LoVo (cell line): Measurements from ENCODE around the gene MRM2.

Experiments
- DNase-seq: peaks from one replicate; pipeline ENCODE4 v3.0.0-alpha.2; 2016; ENCODE audit warnings: low spot score

Gene MRM2

DNA sequence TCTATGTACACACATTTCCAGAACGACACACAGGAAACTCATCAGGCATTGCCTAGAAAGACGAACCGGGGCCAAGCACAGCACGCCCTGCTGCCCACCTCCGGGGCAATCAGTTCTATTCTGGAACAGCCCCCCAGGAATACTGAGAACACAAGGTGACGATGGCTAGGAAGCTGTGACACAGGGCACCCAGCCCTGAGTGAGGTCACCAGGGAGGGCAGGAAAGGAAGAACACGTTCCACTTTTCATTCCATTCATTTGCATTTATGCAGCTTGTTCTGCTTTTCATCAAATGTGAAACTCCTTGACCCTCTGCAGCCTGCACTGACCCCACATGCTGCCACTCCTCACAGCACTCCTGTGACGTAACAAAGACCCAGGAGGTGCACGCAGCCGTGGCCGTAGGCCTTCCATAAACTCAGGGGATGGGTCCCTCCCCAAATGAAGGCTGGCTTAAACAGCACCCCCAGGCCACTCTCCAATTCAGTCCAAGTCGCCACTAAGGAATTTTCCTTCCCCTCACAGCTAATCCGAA, 38.2 kb downstream of the MRM2 start:
- no peak for DNase-seq

DNA sequence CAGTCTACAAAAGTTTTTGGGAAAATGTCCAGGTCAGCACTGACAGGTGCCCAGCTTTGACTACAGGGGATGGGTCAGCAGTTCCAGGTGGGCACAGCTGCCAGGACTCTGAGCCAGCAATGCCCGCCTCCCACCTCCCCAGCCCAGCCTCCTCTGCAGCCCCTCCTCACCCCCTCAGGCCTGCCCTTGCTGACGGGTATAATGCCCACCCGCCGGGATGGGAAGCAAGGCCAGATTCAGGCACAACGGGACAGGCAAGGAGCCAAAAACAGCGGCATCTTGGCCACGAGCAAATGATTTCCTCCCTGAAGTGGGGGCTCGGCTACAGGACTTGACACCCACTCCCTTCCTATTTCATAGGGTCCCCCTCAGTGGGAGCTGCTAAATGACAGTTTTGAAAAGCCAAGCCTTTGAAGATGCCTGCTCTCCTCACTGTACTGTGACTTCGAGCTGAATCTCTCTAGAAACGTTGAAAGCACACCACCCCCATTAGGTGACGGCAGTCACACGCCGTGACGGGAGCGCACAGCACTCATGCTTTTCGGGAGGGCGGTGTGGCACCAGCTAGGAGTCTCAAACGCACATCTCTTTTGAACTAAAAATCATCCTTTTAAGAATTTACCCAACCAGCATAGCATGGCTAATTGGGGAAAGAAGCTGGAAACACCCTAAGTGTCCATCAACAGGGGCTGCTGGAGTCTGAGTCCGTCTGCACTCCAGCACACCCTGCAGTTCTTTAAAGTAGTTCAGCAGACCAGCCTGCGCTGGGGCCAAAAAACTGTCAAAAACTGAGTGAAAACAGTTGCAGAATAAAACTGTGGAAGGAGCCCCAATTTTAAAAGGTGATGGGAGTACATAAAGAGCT, 38.9 kb downstream of the MRM2 start:
- no peak for DNase-seq

DNA sequence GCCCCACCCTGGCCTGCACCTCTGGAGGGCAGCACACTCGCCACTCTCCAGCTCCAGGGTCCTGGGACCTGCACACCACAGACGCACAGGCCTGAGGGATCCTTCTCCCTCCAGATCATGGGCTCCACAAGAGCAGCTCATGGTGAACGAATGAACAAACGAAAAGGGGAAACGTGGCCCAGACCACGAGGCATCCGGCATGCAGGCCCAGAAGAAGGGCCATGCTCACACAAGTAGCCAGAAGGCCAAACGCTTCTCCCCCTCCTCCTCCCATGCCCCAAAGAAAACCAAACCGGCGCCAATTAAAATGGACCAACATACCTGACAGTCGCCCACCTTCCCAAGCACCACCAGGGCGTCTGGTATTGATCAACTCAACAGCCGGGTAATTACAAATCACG, 39.6 kb downstream of the MRM2 start:
- DNase-seq: no peak

DNA sequence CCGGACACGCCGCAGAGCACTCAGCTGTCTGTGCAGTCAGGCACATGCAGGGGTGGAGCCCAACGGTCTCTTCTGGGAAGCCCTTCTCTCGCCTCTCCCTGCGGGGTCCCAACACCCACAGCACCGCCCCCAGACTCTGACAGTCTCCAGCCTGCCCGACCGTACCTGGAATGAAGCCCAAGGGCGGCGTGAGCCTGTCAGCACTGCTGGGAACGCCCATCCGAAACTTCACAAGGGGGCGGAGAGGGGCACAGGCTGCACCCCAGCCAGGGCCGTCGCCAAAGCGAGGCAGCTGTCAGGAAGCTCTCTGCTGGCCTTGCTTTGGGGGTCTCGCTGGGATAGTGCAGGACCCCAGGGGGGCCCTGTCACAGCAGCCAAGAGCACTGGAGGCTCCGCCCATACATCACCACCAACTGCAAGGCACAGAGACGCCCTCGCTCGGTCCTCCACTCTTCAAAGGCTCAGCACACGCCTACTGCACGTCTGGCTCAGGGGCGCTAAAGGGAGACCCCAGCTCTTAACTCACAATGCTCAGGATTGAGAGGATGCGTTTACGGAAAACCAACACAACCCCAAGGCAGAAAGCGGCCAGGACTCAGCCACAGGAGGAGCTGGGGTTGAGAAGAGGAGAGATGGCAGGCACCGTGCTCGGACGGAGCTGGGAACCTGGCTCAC, 40.2 kb downstream of the MRM2 start:
- DNase-seq: no peak

DNA sequence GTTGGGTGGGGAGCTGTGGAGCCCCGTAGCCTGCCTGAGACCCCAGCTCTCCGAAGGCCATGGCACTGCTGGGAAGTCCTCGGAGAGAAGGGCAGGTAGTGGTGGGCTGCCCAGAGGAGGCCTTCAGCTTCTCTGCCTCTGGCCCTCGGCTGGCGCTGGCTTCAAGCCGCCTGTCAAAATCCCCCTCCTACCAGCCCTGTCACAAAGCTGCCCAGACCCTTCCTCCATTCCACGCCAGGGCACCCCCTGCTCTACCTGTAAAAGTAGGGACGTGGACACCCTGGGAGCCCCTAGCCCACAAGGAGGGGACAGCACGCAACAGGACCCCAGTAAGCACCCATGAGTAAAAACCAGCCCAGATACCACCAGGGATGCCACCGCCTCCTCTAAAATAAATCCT, 40.9 kb downstream of the MRM2 start:
- no peak for DNase-seq

DNA sequence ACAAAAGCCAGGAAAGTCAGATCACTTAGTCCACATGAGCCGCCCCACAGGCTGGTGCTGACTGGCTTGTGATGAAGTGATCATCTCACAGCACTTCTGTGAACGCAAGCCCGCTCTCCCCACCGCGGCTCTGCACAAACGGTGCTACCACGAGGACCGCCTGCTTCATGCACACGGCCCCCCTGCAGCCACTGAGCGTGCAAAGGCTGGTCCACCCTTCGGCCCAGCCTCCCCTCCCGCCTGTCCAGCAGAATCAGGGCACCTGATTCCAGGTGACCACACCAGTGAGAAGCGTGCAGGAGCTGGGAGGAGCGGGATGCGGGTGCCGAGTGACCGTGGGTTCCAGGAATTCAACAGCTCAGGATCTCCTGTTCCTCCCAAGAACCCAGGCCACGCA, 41.4 kb downstream of the MRM2 start:
- no peak for DNase-seq

DNA sequence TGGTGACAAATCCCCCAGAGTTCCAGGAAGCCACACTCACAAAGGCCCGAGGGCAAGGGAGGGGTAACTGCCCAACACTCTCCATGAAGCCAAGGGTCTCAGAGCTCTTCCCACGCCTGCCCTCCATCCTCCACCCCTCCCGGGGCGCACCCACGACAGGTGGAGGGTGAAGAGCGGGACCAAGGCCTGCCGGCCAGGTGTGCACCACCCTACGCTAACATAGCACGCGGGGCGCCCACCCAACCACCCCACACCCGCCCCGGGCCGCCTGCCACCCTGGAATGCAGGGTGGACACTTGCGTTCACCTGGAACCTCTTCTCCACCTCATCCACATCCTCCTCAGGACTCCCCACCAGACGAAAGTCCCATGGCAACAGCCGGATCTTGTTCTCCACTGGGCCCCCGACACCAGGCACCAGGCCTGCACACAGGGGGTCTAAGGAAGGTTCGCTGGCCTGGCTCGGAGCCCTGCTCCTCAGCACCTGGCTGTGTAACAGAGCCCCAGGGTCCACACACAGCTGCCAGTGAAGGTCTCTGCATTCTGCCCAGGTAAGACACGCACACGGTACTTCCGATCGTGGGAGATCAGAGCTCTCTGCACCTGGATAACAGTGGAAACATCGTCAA, 41.9 kb downstream of the MRM2 start:
- no peak for DNase-seq

DNA sequence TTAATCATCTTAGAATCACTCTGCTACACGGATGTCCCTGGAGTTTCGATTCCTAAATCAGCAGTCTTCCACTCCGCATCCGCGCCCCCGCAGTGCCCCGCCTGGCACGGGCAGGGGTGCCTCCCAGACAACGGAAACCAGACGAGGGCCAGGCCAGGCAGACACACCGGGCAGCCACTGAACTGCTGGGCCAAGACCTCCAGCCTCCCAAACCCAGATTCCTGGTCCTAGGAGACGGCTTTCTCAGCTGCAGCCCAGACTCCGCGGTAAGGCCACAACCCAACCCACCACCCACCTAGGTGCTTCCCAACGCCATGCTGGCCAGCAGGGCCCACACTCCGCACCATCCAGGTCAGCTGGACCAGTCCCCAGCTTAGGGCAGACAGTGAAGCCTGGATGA, 42.5 kb downstream of the MRM2 start:
- DNase-seq: no peak

DNA sequence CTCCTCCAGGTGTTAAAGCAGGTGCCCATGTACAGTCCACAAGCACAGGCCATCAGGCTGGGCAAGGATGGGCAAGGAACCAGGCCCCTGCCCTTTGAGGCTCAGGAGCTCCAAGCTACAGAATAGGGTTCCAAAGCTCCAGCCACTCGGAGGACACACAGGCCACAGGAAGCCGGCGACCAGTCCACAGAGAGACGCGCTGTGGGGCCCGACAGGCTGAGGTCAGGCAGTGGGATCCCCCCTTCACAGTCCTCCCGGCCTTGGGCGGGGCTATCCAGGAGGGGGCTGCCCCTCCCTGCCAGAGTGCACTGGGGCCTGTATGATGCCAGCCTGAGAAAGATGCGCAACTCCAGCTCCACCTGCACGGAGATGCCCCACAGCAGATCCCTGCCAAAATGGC, 43.2 kb downstream of the MRM2 start:
- DNase-seq: no peak

DNA sequence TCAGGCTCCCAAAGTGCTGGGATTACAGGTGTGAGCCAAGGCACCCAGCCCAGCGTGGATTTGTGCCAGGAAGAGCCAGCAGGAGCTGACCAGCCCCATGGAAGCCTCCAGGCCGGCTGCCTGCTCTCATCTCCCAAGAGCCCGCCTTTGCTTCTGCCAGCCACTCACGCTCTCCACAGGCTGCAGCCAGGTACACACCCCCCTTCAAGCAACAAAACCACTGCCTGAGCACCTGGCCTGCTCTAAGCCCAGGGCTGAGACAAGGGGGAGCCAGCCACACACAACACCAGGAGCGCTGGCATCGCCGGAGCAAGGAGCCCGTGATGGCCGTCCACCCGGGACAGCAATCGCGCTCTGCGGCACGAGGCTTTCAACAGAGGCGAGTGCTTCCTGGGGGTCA, 43.8 kb downstream of the MRM2 start:
- no peak for DNase-seq

DNA sequence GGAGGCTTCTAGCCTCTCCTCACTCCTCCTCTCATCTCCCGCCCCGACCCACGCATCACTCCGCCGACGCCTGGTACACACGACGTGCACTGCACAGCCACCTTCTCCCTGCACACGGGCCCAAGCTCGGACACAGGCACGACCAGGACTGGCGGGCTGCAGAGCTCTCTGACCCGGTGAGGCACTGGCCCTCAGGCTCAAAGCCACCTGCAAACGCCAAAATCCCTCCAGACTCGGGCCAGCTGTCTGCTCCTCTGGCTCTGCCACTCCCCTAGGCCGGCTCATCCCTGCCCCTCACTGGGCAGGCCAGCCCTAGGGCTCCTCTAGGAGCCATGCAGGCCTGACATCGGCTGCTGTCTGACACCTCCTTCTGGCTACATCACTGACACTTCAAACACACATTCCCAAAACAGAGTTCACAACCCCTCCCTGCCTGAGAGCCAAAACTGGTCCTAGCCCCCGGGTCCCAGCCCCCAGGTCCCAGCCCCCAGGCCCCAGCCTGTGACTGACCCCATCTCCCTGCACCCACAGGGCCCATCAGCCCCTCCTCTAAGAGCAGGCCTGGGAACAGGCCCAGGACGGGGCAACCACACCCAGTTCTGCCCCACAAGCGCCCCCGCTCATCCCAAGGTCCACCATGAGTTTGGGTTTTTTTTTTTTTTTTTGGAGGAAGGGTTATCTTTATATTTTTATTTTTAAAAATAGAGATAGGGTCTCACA, 44.4 kb downstream of the MRM2 start:
- no peak for DNase-seq

DNA sequence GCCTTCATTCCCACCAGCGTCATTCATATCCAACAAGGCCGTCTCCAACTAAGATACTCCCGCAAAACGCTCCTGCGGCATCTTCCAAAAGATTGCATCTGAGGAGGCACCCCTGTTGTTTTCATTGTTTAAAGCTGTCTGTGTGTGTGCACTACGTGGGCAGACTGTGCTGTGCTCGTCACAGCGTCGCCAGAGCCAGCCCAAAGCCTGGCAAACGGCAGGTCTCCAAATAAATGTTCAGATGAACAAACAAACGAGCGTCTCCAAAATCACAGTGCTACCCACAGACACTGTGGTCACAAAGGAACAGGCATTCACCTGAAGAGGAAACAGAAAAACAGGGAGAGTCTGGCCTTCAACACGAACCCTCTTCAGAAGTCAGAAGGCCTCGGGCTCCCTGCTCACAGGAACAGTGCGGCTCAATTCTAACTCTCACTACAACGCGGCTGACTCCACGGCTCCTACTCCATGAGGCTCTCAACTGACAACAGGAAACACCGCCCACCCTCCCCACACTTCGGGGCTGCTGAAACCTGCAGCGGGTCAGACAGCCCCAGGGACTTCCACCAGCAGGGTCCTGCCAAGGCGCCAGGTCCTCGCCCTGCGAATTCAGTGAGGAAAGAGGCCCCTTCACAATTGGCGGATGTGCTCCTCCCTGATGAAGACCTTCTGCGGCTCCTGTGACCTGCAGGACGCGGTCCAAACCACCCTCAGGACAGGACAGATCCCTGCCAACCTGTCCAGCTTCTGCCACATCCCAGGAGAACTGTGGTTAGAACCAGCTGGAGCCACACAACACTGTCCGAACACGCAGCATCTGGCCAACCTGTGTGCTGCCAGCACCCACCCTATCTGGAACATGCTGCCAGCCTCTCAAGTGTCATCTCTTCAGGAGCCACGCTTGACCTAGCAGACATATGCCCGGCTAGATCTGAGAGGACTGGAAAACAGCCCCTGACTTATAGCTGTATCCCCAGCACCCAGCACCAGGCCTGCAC, 45.3 kb downstream of the MRM2 start:
- DNase-seq: no peak

DNA sequence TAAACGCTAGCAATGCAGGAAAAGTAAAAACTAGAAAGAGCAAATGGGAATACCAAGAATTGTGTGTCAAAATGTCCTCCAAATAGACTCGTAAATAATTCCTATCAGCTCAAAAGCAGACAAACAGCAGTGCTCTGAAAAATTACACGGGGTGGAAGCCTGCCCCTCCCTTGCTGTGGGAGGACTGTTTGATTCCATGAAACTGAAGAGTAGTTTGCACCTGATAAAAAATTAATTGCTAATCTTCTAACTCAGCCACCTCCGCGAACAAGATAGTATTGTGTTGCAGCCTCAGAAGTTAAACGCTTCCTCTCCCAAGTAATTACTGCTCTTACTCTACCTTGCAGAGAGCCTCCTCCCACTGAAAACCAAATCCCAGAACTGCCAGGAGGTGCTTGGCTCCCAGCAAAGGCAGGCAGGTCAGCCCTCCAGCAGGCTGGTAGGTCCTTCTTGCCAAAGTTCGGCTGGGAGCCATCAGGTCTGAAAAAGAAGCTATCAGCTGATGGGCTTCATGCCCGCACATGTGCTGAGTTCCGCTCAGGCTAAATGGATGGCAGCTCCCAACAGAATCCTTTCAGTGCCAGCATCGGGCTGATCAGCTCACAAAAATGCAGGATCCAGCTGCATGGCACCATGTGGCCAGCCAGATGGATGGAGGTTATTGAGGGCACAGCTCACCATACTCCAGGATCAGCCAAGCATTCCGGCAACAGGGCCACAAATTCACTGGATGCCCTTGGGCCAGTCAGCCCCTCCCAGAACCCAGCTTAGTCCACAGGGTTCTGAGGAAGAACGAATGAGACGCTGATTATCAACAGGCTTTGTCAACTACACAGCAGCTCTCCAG, 46.4 kb downstream of the MRM2 start:
- DNase-seq: no peak

DNA sequence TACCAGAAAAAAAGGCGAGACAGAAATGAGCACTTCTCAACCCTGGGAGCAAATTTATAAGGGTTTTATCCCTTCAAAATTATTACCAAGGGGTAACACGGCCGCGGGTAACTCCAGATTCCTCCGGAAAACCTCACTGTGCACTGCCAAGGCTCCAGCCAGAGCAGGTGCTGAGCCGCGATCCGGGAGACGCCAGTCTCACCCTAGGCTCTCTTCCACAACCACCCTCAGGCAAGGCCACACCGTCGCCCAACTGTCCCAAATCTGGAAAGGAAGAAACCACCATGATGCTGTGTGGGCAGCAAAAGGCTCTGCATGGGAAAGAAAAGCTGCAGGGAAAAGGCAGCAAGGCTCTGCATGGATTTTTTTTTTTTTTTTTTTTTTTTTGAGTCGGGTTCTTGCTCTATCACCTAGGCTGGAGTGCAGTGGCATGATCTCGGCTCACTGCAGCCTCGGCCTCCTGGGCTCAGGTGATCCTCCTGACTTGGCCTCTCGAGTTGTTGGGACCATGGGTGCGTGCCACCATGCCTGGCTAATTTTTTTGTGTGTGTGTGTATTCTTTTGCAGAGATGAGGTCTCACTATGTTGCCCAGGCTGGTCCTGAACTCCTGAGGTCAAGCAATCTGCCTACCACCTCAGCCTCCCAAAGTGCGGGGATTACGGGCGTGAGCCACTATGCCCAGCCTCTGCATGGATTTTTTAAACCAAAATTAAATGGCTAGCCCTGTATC, 48.3 kb downstream of the MRM2 start:
- DNase-seq: no peak

DNA sequence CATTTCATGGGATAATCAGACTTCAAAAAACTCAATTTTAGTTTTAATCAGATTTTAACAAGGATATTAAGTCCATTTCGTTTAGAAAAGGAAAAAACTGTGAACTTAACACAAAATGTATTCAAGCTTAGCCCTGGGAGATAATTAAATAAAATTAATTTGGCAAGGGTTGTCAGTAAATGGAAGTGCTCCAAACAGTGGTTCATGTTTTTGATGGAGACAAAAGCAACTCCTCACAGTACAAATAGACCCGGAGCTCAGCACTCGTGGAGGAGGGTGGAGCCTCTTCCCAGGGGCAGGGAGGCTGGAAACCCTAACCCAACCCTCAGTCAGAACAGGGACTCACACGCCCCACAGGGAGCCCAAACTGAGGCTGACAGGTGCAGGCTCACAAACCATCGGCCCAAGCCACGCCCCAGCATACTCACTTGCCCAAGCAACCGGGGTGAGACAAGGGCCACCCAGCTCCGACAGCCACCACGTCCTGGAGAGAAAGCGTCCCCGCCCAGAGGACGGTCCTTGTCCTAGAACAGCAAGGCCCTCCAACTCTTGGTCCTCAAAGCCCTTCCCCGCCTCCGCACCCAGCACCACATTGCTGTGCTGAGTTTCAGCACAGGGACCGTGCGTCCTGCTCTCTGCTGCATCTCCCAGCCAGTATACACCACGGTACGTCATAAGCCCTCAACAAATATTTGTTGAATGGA, 49.0 kb downstream of the MRM2 start:
- no peak for DNase-seq

DNA sequence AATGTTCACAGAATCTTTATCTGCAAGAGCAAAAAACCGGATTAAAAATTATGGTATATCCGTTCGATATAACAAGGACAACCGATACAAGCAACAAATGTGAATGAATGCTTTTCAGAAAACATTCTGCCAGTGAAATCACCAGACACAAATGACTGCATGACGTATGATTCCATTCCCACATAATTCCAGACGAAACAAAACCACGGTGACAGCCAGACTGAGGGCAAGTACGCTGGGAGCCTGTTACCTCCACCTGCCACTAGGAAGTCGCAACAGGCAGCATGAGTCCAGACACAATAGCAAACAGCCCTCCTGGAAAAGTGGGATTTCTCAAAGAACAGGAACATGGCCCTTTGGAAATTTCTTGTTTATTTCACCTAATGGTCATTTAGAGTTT, 51.0 kb downstream of the MRM2 start:
- DNase-seq: no peak

DNA sequence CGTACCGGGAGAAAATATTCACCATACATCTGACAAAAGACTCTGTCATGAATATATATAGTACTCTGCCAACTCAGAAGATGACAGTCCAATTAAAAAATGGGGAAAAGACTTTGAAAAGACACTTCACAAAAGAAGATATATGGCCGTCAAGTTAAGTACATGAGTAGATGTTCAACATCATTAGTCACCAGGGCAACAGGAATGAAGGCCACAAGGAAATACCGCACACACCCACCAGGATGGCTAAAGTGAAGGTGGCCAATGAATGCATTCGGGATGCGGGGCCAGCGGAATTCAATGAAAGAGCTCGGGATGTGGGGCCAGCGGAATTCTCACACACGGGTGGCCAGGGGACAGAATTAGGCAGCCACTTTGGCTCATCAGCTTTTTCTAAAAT, 51.5 kb downstream of the MRM2 start:
- DNase-seq: no peak

DNA sequence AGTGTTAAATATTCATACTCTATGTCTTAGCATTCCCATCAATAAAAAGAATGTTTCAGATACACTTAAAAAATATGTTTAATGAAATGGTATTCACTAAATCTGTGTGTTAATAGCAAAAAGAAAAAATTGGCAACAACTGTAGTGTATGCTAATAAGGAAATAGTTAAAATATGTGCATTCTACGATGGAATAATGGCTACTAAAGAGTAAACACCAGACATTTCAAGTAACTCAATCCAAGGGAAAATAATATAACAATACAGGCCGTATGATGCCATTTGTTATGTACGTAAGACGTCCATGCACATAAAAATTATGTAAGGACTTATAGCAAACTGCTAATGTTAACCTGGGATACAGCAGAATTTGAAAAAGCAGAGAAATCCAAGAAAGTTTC, 55.8 kb downstream of the MRM2 start:
- DNase-seq: no peak

DNA sequence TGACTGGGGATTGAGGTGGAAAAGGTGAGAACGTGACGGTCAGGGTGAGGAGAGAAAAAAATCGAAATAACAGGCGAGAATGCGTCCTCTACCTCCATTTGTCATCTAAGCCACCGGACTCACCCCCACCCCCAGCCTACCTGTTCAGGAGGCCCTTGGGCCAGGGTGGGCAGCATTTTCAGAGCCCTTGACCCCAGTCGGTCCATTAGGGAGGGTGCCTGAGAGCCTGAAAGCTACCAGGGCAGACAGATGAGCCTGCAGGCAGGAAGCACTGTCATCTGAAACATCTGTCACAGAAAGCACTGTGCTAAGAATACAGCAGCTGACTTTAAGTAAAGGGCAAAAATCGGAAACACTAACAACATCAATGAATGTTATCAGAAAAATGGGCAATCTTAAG, 56.3 kb downstream of the MRM2 start:
- DNase-seq: no peak
